GM06990 (cell line): ENCODE measurements around the gene EML1.

Source experiments
- DNase-seq: peaks from one replicate; pipeline ENCODE4 v3.0.0-alpha.2; 2011; ENCODE audit not compliant: insufficient read length; ENCODE audit errors: extremely low read depth
- H3K27me3 ChIP-seq: replicated peaks from 2 replicates; pipeline ENCODE4 v1.6.0; 2011; ENCODE audit warnings: low read length; ENCODE audit not compliant: control insufficient read depth, insufficient read depth
- H3K36me3 ChIP-seq: 2 replicates; pipeline ENCODE4 v1.5.1; 2011; ENCODE audit warnings: low read length; ENCODE audit not compliant: control insufficient read depth, insufficient read depth
- H3K4me3 ChIP-seq: replicated peaks from 2 replicates; pipeline ENCODE4 v1.5.1; 2011; ENCODE audit warnings: low read depth, mild to moderate bottlenecking, control low read depth, low read length
- TF ChIP-seq, protein P1 (sequence below): IDR thresholded peaks from 2 replicates; pipeline ENCODE4 v1.5.1; 2011; ENCODE audit warnings: low read length, control low read depth, mild to moderate bottlenecking, inconsistent platforms; ENCODE audit not compliant: insufficient read depth, poor library complexity, severe bottlenecking

EML1 gene

DNA sequence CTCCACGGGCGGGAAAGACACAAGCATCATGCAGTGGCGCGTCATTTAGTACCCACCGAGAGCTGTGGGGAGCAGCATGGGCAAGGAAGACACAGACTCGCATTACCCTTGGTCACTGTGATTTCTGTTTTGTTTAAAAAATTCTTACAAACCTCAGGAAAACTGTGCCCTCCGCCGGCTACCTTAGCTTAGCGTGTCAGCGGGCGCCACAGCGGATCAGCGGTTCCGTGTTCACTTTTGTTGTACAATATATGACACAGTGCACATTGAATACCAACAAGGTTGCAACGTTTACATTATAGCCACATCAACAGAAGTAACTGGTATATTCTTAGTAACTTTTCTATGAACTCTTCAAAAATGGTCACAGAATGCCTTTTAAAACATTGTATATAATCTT, 146.9 kb downstream of the EML1 start:
- Histone ChIP-seq H3K4me3 (no peak overlapping the region), H3K36me3 (no peaks in the 10 kb centered on the region), H3K27me3 (no peaks in the 10 kb centered on the region; the same call in 1 of the 2 replicates)
- no peak for DNase-seq
- TF ChIP-seq, protein P1, sequence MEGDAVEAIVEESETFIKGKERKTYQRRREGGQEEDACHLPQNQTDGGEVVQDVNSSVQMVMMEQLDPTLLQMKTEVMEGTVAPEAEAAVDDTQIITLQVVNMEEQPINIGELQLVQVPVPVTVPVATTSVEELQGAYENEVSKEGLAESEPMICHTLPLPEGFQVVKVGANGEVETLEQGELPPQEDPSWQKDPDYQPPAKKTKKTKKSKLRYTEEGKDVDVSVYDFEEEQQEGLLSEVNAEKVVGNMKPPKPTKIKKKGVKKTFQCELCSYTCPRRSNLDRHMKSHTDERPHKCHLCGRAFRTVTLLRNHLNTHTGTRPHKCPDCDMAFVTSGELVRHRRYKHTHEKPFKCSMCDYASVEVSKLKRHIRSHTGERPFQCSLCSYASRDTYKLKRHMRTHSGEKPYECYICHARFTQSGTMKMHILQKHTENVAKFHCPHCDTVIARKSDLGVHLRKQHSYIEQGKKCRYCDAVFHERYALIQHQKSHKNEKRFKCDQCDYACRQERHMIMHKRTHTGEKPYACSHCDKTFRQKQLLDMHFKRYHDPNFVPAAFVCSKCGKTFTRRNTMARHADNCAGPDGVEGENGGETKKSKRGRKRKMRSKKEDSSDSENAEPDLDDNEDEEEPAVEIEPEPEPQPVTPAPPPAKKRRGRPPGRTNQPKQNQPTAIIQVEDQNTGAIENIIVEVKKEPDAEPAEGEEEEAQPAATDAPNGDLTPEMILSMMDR: no peak

DNA sequence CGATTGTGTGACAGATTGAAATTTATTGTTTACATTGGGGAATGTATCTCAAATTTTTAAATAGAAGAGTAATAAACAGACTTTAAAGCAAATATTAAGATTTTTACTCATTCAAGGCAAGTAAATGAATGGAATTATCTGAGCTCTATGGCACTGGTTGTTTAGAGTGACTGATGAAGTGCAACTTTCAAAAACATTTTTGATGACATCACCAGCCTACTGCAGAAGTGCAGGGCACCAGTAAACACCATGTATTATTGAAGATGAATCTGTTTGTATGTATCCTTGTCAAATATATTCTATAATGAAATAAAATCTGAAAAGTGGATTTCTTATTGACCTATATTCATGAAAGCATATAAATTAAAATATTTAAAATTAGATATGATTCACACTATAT, 148.0 kb downstream of the EML1 start:
- Histone ChIP-seq H3K36me3 (no peaks in the 10 kb centered on the region), H3K4me3 (no peak overlapping the region), H3K27me3 (no peaks in the 10 kb centered on the region; the same call in 1 of the 2 replicates)
- TF ChIP-seq, protein P1: no peak
- no peak for DNase-seq

DNA sequence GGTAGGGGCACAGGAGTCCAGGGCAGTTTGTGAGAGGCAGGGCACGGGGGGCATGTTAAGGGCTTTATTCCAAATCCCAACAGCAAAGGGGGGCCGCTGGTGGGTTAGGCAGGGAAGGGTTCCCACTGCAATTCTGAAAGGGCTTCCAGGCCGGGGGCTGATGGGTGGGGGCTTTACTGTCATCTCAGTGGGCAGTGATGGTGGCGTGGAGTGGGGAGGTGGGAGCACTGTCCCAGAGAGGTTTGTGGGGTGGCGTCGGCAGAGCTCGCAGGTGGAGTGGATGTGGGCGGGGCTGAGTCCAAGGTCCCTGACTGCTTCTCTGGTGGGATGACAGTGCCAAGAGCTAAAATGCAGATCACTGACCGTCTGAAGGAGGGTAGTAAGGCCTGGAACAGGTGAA, 150.4 kb downstream of the EML1 start:
- no peak overlapping the region for H3K4me3 ChIP-seq
- TF ChIP-seq, protein P1: no peak
- no peak for DNase-seq
- H3K36me3 ChIP-seq: no peaks in the 10 kb centered on the region
- H3K27me3 ChIP-seq: no peaks in the 10 kb centered on the region; the same call in 1 of the 2 replicates

DNA sequence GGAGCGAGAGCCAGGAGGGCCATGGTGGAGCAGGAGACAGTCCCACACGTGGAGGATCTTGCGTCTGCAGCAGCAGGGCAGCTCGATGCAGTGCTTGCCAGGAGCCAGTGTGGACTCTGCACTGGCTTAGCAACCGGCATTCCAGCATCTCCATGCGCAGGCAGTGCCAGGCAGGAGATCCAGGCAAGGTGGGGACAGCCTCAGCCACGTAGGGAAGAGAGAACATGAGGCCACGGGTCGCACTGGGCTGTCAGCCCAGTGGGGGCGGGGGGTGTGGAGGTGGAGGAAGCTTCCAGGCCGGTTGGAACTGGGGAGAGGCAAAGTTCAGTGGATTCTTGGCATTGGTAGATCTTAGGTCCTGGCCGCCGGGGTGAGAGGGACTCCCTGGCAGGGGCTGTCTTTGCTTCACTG, 151.0 kb downstream of the EML1 start:
- Histone ChIP-seq H3K4me3 (no peak overlapping the region), H3K36me3 (no peaks in the 10 kb centered on the region), H3K27me3 (no peaks in the 10 kb centered on the region; the same call in 1 of the 2 replicates)
- TF ChIP-seq, protein P1: no peak
- DNase-seq: no peak

DNA sequence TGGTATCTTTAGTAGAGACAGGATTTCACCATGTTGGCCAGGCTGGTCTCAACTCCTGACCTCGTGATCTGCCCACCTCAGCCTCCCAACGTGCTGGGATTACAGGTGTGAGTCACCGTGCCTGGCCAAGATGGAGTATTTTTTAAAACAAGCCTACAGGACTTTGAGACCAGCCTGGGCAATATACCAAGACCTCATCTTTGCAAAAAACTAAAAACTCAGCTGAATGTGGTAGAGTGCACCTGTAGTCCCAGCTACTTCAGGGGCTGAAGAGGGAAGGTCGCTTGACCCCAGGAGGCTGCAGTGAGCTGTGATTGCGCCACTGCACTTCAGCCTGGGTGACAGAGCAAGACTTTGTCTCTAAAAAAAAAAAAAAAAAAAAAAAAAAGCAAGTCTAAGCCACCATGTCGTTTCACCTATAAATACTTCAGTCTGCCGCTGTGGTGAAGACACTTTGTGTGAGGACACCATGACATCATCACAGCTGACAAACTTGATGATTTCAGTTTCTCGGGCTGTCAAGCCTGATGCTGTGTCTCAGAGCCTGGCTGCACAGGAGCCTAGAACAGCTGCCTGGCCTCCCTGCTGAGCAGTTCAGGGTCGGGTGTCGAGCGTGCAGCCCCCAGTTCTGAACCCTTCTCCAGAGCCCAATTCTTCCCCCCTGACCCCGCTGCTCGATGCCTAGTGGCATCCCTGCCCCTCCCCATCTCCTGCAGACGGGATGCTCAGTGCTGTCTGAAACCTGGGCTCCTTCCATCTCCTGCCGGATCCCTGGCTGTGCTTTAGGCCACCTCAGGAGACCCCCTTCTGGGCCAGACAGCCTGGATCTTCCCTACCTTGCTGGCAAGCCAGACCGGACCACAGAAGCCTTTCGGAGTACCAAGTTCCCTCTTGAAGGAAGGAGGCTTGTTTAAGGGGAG, 152.8 kb downstream of the EML1 start:
- DNase-seq: peak; percentile 61
- no peak overlapping the region; the same call in 1 of the 2 replicates for H3K4me3 ChIP-seq
- H3K27me3 ChIP-seq: no peaks in the 10 kb centered on the region
- TF ChIP-seq, protein P1: no peak
- no peaks in the 10 kb centered on the region for H3K36me3 ChIP-seq
